ENCODE measurements around the gene DEDD. TPM values are rescaled to one million over a fixed set of nuclear protein-coding genes. Genes with fewer than 3 reads are reported as not detected.
A peak's percentile ranks its signal among the peaks of the same experiment; 100 is the strongest.

Gene DEDD
- total and polyA plus RNA-seq, 7 experiments from 2014 or later: 34.0 to 48.7 (median 36.0) TPM

- POLR2A ChIA-PET: interaction anchor here (1.0 kb wide), 1 partner anchor 10 kb away, joined by 3 read pairs; the partner anchor contains the start of gene ARHGAP30
- no peak for ATAC-seq
- no peaks in the 10 kb centered on the region for H3K36me3 Mint-ChIP-seq
Observed at GRCh38 chr1:161079436-161080110, 52.9 kb downstream of the DEDD start.

DNA sequence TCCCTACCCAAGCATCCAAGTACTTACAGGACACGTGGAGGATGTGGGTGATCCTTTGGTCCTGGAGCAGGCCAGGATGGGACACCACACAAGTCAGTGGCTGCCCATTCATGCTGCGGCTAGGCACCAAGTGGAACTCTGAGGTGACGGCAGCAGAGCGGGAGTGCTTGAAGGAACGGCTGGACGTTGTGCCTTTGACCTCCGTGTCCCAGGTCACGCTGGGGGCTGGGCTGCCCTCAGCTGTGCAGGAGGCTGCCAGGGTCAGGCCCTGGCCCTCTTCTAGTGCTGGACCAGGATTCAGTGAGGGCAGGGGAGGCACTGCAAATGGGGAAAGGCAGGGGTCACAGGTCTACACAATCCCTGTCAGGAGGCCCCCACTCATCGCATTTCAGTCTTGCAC is 55.0 kb downstream of the DEDD start:
- H3K4me3 Mint-ChIP-seq: no peak overlapping the region
- no peaks in the 10 kb centered on the region for H3K36me3 Mint-ChIP-seq
- intact Hi-C loops (cut with micrococcal nuclease): no loop called here
- peaks cover 0 to 13% (median 3%) of the 10 kb centered on the region in 7 donors for H3K4me1 Mint-ChIP-seq
- POLR2A ChIA-PET: no interaction called here
- Histone ChIP-seq H3K27me3 (ENCODE audit: control insufficient read depth in 2 of 2, insufficient read depth in 2 of 2, low read length in 2 of 2) (no peaks in the 10 kb centered on the region), H3K4me3 (ENCODE audit: low read length) (no peak overlapping the region), H3K9me3 (ENCODE audit: control insufficient read depth in 2 of 3, low read length in 3 of 3) (no peaks in the 10 kb centered on the region), H3K36me3 (ENCODE audit: control insufficient read depth in 2 of 3, insufficient read depth in 3 of 3, low read length in 3 of 3) (no peaks in the 10 kb centered on the region), H3K27ac (ENCODE audit: low read depth, low read length) (no peak overlapping the region), H3K4me1 (ENCODE audit: control insufficient read depth in 2 of 2, insufficient read depth in 2 of 2, low read length in 2 of 2) (no peaks in the 10 kb centered on the region)
- H3K27me3 Mint-ChIP-seq: no peaks in the 10 kb centered on the region
- H3K27ac Mint-ChIP-seq: peak overlapping the region in 1 of 9 donors; percentile 45
- CTCF ChIA-PET: no interaction called here
- peaks cover 0 to 1% (median 0%) of the 10 kb centered on the region in 11 donors for H3K9me3 Mint-ChIP-seq
- ATAC-seq (no peak), DNase-seq (no peak)

More at GRCh38 chr1:161079436-161080110, 52.9 kb downstream of the DEDD start:
- Mint-ChIP-seq H3K27ac (no peak overlapping the region), H3K4me1 (peaks cover 0 to 10% (median 0%) of the 10 kb centered on the region in 7 donors), H3K27me3 (no peaks in the 10 kb centered on the region), H3K9me3 (no peaks in the 10 kb centered on the region), H3K4me3 (no peak overlapping the region)
- no peak overlapping the region for H3K4me3 ChIP-seq (ENCODE audit: low read length)
- CTCF ChIA-PET: no interaction called here
- no peak overlapping the region for H3K27ac ChIP-seq (ENCODE audit: low read depth, low read length)
- no peaks in the 10 kb centered on the region for H3K9me3 ChIP-seq (ENCODE audit: control insufficient read depth in 2 of 3, low read length in 3 of 3)
- intact Hi-C loops (cut with micrococcal nuclease): no loop called here
- H3K4me1 ChIP-seq (ENCODE audit: control insufficient read depth in 2 of 2, insufficient read depth in 2 of 2, low read length in 2 of 2): no peaks in the 10 kb centered on the region
- no peak for DNase-seq
- H3K36me3 ChIP-seq (ENCODE audit: control insufficient read depth in 2 of 3, insufficient read depth in 3 of 3, low read length in 3 of 3): no peaks in the 10 kb centered on the region
- no peaks in the 10 kb centered on the region for H3K27me3 ChIP-seq (ENCODE audit: control insufficient read depth in 2 of 2, insufficient read depth in 2 of 2, low read length in 2 of 2)

- Histone ChIP-seq H3K27ac (ENCODE audit: low read depth, low read length) (no peak overlapping the region), H3K36me3 (ENCODE audit: control insufficient read depth in 2 of 3, insufficient read depth in 3 of 3, low read length in 3 of 3) (no peaks in the 10 kb centered on the region), H3K4me3 (ENCODE audit: low read length) (no peak overlapping the region), H3K4me1 (ENCODE audit: control insufficient read depth in 2 of 2, insufficient read depth in 2 of 2, low read length in 2 of 2) (peaks cover 0 to 7% of the 10 kb centered on the region in 2 donors), H3K27me3 (ENCODE audit: control insufficient read depth in 2 of 2, insufficient read depth in 2 of 2, low read length in 2 of 2) (no peaks in the 10 kb centered on the region), H3K9me3 (ENCODE audit: control insufficient read depth in 2 of 3, low read length in 3 of 3) (no peaks in the 10 kb centered on the region)
- H3K4me1 Mint-ChIP-seq: peaks cover 6 to 19% (median 13%) of the 10 kb centered on the region in 7 donors
- H3K4me3 Mint-ChIP-seq: no peak overlapping the region
- peaks cover 0 to 1% (median 0%) of the 10 kb centered on the region in 11 donors for H3K9me3 Mint-ChIP-seq
- no peak overlapping the region for H3K27ac Mint-ChIP-seq
- intact Hi-C loops (cut with micrococcal nuclease): no loop called here
- ATAC-seq (no peak), DNase-seq (no peak)
- no peaks in the 10 kb centered on the region for H3K27me3 Mint-ChIP-seq
- CTCF ChIA-PET: interaction anchor here (0.8 to 1.3 kb wide), 2 partner anchors 11 to 20 kb away, joined by 3 read pairs; no protein-coding TSS in a partner anchor
- no peaks in the 10 kb centered on the region for H3K36me3 Mint-ChIP-seq
- POLR2A ChIA-PET: interaction anchor here (1.2 kb wide), 1 partner anchor 26 kb away, joined by 6 read pairs; no protein-coding TSS in a partner anchor
Observed at GRCh38 chr1:161076410-161076809, 56.1 kb downstream of the DEDD start.

DNA sequence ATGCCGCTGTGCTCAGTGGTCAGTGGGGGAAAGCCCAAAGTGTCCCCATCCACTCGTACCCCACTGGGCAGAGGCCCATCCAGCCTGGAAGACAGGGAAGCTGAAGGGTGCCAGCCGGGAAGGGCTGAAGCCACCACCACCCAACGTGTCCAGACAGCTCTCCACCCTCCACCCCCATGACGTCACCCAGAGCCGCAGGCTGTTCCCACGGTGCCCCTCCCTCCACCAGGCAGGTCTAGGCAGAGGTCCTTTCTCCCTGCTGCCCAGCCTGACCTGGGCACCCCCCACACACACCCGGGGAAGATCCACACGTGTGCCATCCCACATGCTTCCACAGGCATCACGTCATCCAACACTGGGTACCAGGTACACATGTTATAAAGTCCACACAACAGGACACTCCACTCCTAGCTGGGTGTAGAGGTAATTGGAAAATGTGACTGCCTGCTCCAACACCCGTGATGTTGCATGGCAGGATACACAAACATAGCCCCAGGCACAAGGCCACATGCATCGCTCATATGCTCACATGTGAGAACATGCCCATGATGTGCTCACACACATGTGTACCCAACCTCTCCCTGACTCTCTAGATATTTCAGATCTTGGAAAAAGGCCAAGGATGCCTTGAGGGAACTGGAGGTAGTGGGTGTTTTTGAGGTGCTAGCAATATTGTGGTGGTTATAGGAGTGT is 57.6 kb downstream of the DEDD start:
- Histone ChIP-seq H3K9me3 (ENCODE audit: control insufficient read depth in 2 of 3, low read length in 3 of 3) (no peaks in the 10 kb centered on the region), H3K27me3 (ENCODE audit: control insufficient read depth in 2 of 2, insufficient read depth in 2 of 2, low read length in 2 of 2) (no peaks in the 10 kb centered on the region), H3K27ac (ENCODE audit: low read depth, low read length) (no peak overlapping the region), H3K4me3 (ENCODE audit: low read length) (no peak overlapping the region), H3K4me1 (ENCODE audit: control insufficient read depth in 2 of 2, insufficient read depth in 2 of 2, low read length in 2 of 2) (peaks cover 9 to 23% of the 10 kb centered on the region in 2 donors), H3K36me3 (ENCODE audit: control insufficient read depth in 2 of 3, insufficient read depth in 3 of 3, low read length in 3 of 3) (no peaks in the 10 kb centered on the region)
- ATAC-seq (no peak), DNase-seq (no peak)
- Mint-ChIP-seq H3K4me3 (no peak overlapping the region), H3K27ac (peak overlapping the region in 2 of 9 donors; percentile 14 to 38), H3K9me3 (peaks cover 0 to 1% (median 0%) of the 10 kb centered on the region in 11 donors), H3K36me3 (no peaks in the 10 kb centered on the region), H3K4me1 (peaks cover 11 to 32% (median 29%) of the 10 kb centered on the region in 7 donors), H3K27me3 (no peaks in the 10 kb centered on the region)
- intact Hi-C loops (cut with micrococcal nuclease): no loop called here
- CTCF ChIA-PET: interaction anchor here (0.9 kb wide), 1 partner anchor 42 kb away, joined by 3 read pairs; no protein-coding TSS in a partner anchor
- POLR2A ChIA-PET: interaction anchor here (0.8 to 10.9 kb wide), 2 partner anchors 23 to 30 kb away, joined by 3 to 377 read pairs; partner anchors contain the start of genes KLHDC9, TSTD1 and USF1

GRCh38 chr1:161073474-161074121 is 58.9 kb downstream of the DEDD start:
- intact Hi-C loops (cut with micrococcal nuclease): no loop called here
- CTCF ChIA-PET: interaction anchor here (0.6 to 6.7 kb wide), 5 partner anchors 8 to 275 kb away, joined by 3 to 120 read pairs (median 4); partner anchors contain the start of gene KLHDC9
- POLR2A ChIA-PET: interaction anchor here (10.9 kb wide), 1 partner anchor 29 kb away, joined by 377 read pairs; the partner anchor contains the start of genes TSTD1 and USF1
- Mint-ChIP-seq H3K27ac (peak overlapping the region in 4 of 9 donors; percentile 25 to 94 (median 46)), H3K27me3 (no peaks in the 10 kb centered on the region), H3K4me1 (peaks cover 11 to 34% (median 30%) of the 10 kb centered on the region in 7 donors), H3K4me3 (no peak overlapping the region), H3K36me3 (peaks cover 0 to 10% (median 0%) of the 10 kb centered on the region in 5 donors), H3K9me3 (peaks cover 0 to 1% (median 0%) of the 10 kb centered on the region in 11 donors)
- Histone ChIP-seq H3K27ac (ENCODE audit: low read depth, low read length) (no peak overlapping the region), H3K27me3 (ENCODE audit: control insufficient read depth in 2 of 2, insufficient read depth in 2 of 2, low read length in 2 of 2) (no peaks in the 10 kb centered on the region), H3K9me3 (ENCODE audit: control insufficient read depth in 2 of 3, low read length in 3 of 3) (no peaks in the 10 kb centered on the region), H3K36me3 (ENCODE audit: control insufficient read depth in 2 of 3, insufficient read depth in 3 of 3, low read length in 3 of 3) (peaks cover 0 to 8% (median 0%) of the 10 kb centered on the region in 3 experiments), H3K4me1 (ENCODE audit: control insufficient read depth in 2 of 2, insufficient read depth in 2 of 2, low read length in 2 of 2) (peaks cover 10 to 23% of the 10 kb centered on the region in 2 donors), H3K4me3 (ENCODE audit: low read length) (no peak overlapping the region)
- DNase-seq (no peak), ATAC-seq (no peak)

Measured in naive thymus-derived CD4-positive, alpha-beta T cell (primary cell).